Effector CD8-positive, alpha-beta T cell (primary cell): ENCODE results near the gene SMOC1.

Experiments
- DNase-seq: peaks from one replicate; lab custom pipeline; 2025; lab: John Stamatoyannopoulos, UW

Gene SMOC1

GRCh38 chr14:69980457-69981425 is 101.5 kb downstream of the SMOC1 start:
- no peak for DNase-seq

GRCh38 chr14:69982220-69982839 is 103.1 kb downstream of the SMOC1 start:
- DNase-seq, result no peak

GRCh38 chr14:69982886-69983285 is 103.7 kb downstream of the SMOC1 start:
- DNase-seq, result no peak

GRCh38 chr14:69983317-69983716 is 104.1 kb downstream of the SMOC1 start:
- DNase-seq, result no peak

- DNase-seq, result no peak
Measured at GRCh38 chr14:69985463-69985862, 106.2 kb downstream of the SMOC1 start.

GRCh38 chr14:69986336-69986735 is 107.1 kb downstream of the SMOC1 start:
- DNase-seq, result no peak

GRCh38 chr14:69987406-69988121 is 108.3 kb downstream of the SMOC1 start:
- no peak for DNase-seq

- no peak for DNase-seq
Measured at GRCh38 chr14:69988979-69989378, 109.8 kb downstream of the SMOC1 start.

- DNase-seq, result no peak
Measured at GRCh38 chr14:69989622-69990021, 110.4 kb downstream of the SMOC1 start.

- no peak for DNase-seq
Measured at GRCh38 chr14:69990323-69990722, 111.1 kb downstream of the SMOC1 start.

GRCh38 chr14:69991422-69991821 is 112.2 kb downstream of the SMOC1 start:
- no peak for DNase-seq

- no peak for DNase-seq
Measured at GRCh38 chr14:69992564-69992963, 113.3 kb downstream of the SMOC1 start.

GRCh38 chr14:69993326-69993725 is 114.1 kb downstream of the SMOC1 start:
- no peak for DNase-seq

GRCh38 chr14:69994002-69994401 is 114.8 kb downstream of the SMOC1 start:
- no peak for DNase-seq

- no peak for DNase-seq
Measured at GRCh38 chr14:69996216-69996615, 117.0 kb downstream of the SMOC1 start.

- no peak for DNase-seq
Measured at GRCh38 chr14:69997849-69998248, 118.6 kb downstream of the SMOC1 start.

GRCh38 chr14:69999261-69999674 is 120.1 kb downstream of the SMOC1 start:
- DNase-seq, result no peak

- no peak for DNase-seq
Measured at GRCh38 chr14:70000601-70001000, 121.4 kb downstream of the SMOC1 start.

GRCh38 chr14:70002589-70003346 is 123.6 kb downstream of the SMOC1 start:
- no peak for DNase-seq

- DNase-seq, result no peak
Measured at GRCh38 chr14:70004791-70005190, 125.6 kb downstream of the SMOC1 start.

- no peak for DNase-seq
Measured at GRCh38 chr14:70005281-70005805, 126.1 kb downstream of the SMOC1 start.

GRCh38 chr14:70006699-70007098 is 127.5 kb downstream of the SMOC1 start:
- DNase-seq, result no peak
